Measurements from ENCODE around the gene ADAMTSL4. TPM values are rescaled to one million over a fixed set of nuclear protein-coding genes. Genes with fewer than 3 reads are reported as not detected.
"Not testable (repeated sequence)": the region's sequence is repeated elsewhere in the genome, so short reads cannot be mapped to it uniquely, and the experiment has no call there.

The ADAMTSL4 gene
- total RNA-seq, 6 experiments from 2014 or later, result 20.5 to 35.2 (median 31.5) TPM

GRCh38 chr1:150572918-150573647, 23.9 kb downstream of the ADAMTSL4 start:
- TF ChIP-seq CTCF (IDR thresholded peaks at IDR 0.05) (no peak), POLR2A (IDR thresholded peaks at IDR 0.05) (peak; percentile 68)
- intact Hi-C loops (cut with DNase I), result loop anchor here in 1 of 2 donors (5.0 kb wide), 1 partner anchor 49 kb away; no protein-coding TSS in a partner anchor
- peaks cover 22 to 55% (median 39%) of the 10 kb centered on the region in 4 donors for H3K36me3 ChIP-seq
- H3K4me3 ChIP-seq, result no peak overlapping the region
- no peaks in the 10 kb centered on the region for H3K27me3 ChIP-seq
- no peaks in the 10 kb centered on the region for H3K9me3 ChIP-seq
- H3K27ac ChIP-seq, result peak overlapping the region; percentile 96 to 99 (median 99)
- 33% methylated on average over 4 of the region's 4 CpGs for WGBS (ENCODE audit: insufficient coverage, low coverage, low lambda C conversion rate, missing lambda C conversion rate)
- peaks cover 0 to 63% (median 28%) of the 10 kb centered on the region in 4 donors for H3K4me1 ChIP-seq
- DNase-seq (no peak), ATAC-seq (no peak)

GRCh38 chr1:150573648-150574071, 24.5 kb downstream of the ADAMTSL4 start:
- intact Hi-C loops (cut with DNase I), result loop anchor here in 1 of 2 donors (5.0 kb wide), 1 partner anchor 49 kb away; no protein-coding TSS in a partner anchor
- peaks cover 22 to 55% (median 41%) of the 10 kb centered on the region in 4 donors for H3K36me3 ChIP-seq
- not testable (repeated sequence) for ATAC-seq, H3K9me3 ChIP-seq, DNase-seq, H3K4me3 ChIP-seq, H3K27me3 ChIP-seq
- peaks cover 0 to 57% (median 24%) of the 10 kb centered on the region in 4 donors for H3K4me1 ChIP-seq
- WGBS (ENCODE audit: insufficient coverage, low coverage, low lambda C conversion rate, missing lambda C conversion rate), result 73% methylated on average over 10 of the region's 13 CpGs
- peak; percentile 76 for TF ChIP-seq POLR2A (IDR thresholded peaks at IDR 0.05)
- H3K27ac ChIP-seq, result peak overlapping the region; percentile 96 to 99 (median 99)

- Histone ChIP-seq H3K27ac (peak overlapping the region; percentile 96 to 99 (median 99)), H3K4me3 (peak overlapping the region; percentile 61 to 99 (median 63)), H3K9me3 (no peaks in the 10 kb centered on the region), H3K27me3 (no peaks in the 10 kb centered on the region), H3K36me3 (peaks cover 22 to 55% (median 43%) of the 10 kb centered on the region in 4 donors), H3K4me1 (peaks cover 0 to 49% (median 20%) of the 10 kb centered on the region in 4 donors)
- TF ChIP-seq CTCF (IDR thresholded peaks at IDR 0.05), result no peak
- peak; percentile 68 for TF ChIP-seq POLR2A (IDR thresholded peaks at IDR 0.05)
- 23% methylated on average over 6 of the region's 6 CpGs for WGBS (ENCODE audit: insufficient coverage, low coverage, low lambda C conversion rate, missing lambda C conversion rate)
- ATAC-seq (no peak), DNase-seq (no peak)
- intact Hi-C loops (cut with DNase I), result loop anchor here (5.0 kb wide), 2 partner anchors 38 to 48 kb away; no protein-coding TSS in a partner anchor
Observed at GRCh38 chr1:150574260-150575071, 25.3 kb downstream of the ADAMTSL4 start.

DNA sequence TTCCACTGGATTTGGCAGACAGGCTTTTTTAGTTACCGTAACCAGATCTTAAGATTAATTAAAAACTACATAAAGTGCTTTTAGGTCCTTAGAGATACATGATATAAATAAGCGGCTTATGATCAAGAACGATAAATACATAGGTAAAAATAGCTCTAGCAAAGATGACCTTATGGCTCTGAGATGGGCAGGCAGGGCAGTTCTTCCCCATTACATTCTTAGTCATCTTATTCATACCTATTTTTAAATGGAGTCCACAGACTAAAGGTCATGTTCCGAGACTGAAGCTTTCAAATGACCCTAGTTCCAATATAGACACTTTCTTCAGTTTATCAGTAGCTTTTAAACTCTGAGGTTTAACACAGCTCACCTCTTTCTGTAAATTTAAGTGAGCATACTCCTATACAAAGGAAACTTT, 25.9 kb downstream of the ADAMTSL4 start:
- 10% methylated on average over 4 of the region's 4 CpGs for WGBS (ENCODE audit: insufficient coverage, low coverage, low lambda C conversion rate, missing lambda C conversion rate)
- no peaks in the 10 kb centered on the region for H3K27me3 ChIP-seq
- peak in 1 of 4 donors; percentile 4 for ATAC-seq
- intact Hi-C loops (cut with DNase I), result loop anchor here in 1 of 2 donors (5.0 kb wide), 1 partner anchor 37 kb away; no protein-coding TSS in a partner anchor
- H3K36me3 ChIP-seq, result peaks cover 22 to 55% (median 43%) of the 10 kb centered on the region in 4 donors
- DNase-seq, result no peak
- TF ChIP-seq POLR2A (IDR thresholded peaks at IDR 0.05), result peak; percentile 59
- no peak for TF ChIP-seq CTCF (IDR thresholded peaks at IDR 0.05)
- H3K9me3 ChIP-seq, result no peaks in the 10 kb centered on the region
- peaks cover 0 to 45% (median 17%) of the 10 kb centered on the region in 4 donors for H3K4me1 ChIP-seq
- H3K27ac ChIP-seq, result peak overlapping the region; percentile 96 to 99 (median 99)
- peak overlapping the region; percentile 61 to 99 (median 63) for H3K4me3 ChIP-seq
